Mucosa of rectum (tissue), 2 donors: ENCODE results near the gene CUL4A.
A peak's percentile ranks its signal among the peaks of the same experiment; 100 is the strongest.
"Not testable (repeated sequence)": the region's sequence is repeated elsewhere in the genome, so short reads cannot be mapped to it uniquely, and the experiment has no call there.

Source experiments
- H3K27ac ChIP-seq, 2 donors: one replicate each; pipeline ENCODE4 v1.7.0; 2013; ENCODE audit warnings: inconsistent platforms in 2 of 2, low read depth in 2 of 2, low read length in 2 of 2
- H3K27me3 ChIP-seq, 2 donors: one replicate each; pipeline ENCODE4 v1.7.0; 2013; ENCODE audit warnings: low read length in 2 of 2; ENCODE audit not compliant: control insufficient read depth in 2 of 2, insufficient read depth in 2 of 2
- H3K36me3 ChIP-seq, 2 donors: one replicate each; pipeline ENCODE4 v1.7.0; 2013; ENCODE audit warnings: low read length in 2 of 2; ENCODE audit not compliant: control insufficient read depth in 2 of 2, insufficient read depth in 2 of 2
- H3K4me1 ChIP-seq, 2 donors: one replicate each; pipeline ENCODE4 v1.7.0; 2013; ENCODE audit warnings: low read length in 2 of 2, mild to moderate bottlenecking in 1 of 2; ENCODE audit not compliant: control insufficient read depth in 2 of 2, insufficient read depth in 2 of 2
- H3K4me3 ChIP-seq, 2 donors: one replicate each; pipeline ENCODE4 v1.7.0; 2013; ENCODE audit warnings: low read length in 2 of 2
- H3K9ac ChIP-seq, 2 donors: one replicate each; pipeline ENCODE4 v1.7.0; 2013; ENCODE audit warnings: low read length in 2 of 2, low read depth in 1 of 2, mild to moderate bottlenecking in 1 of 2
- H3K9me3 ChIP-seq, 2 donors: one replicate each; pipeline ENCODE4 v1.7.0; 2013; ENCODE audit warnings: low read length in 2 of 2; ENCODE audit not compliant: control insufficient read depth in 2 of 2
- donor health status: healthy.
- donor health status: Normal muscosa, but diverticular disease.

The CUL4A gene

DNA sequence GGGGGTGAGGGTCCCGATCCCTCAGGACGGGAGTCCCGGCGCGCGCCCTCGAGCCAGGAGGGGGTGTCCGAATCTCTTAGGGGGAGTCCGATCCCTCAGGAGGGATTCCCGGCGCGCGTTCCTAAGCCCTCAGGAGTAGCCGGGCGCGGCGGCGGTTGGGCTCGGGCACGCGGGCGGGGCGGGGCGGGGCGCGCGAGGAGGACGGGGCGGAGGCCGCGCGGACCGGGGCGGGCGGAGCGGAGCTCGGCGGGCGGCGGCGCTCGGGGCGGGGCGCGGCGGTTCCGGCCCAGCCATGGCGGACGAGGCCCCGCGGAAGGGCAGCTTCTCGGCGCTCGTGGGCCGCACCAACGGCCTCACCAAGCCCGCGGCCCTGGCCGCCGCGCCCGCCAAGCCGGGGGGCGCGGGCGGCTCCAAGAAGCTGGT, at the start of gene CUL4A:
TSS of gene CUL4A (plus strand) at position 278 of the 423 bp plus-strand sequence. CDS start at position 293, 15 bp downstream.
- Histone ChIP-seq H3K9me3 (no peaks in the 10 kb centered on the region), H3K4me3 (peak within 1 kb of the TSS; percentile 75 to 89), H3K4me1 (peaks cover 12 to 17% of the 10 kb centered on the region in 2 donors), H3K27ac (peak within 1 kb of the TSS; percentile 99), H3K9ac (peak within 1 kb of the TSS; percentile 95 to 96), H3K27me3 (no peaks in the 10 kb centered on the region), H3K36me3 (peaks cover 4 to 13% of the 10 kb centered on the region in 2 donors)

DNA sequence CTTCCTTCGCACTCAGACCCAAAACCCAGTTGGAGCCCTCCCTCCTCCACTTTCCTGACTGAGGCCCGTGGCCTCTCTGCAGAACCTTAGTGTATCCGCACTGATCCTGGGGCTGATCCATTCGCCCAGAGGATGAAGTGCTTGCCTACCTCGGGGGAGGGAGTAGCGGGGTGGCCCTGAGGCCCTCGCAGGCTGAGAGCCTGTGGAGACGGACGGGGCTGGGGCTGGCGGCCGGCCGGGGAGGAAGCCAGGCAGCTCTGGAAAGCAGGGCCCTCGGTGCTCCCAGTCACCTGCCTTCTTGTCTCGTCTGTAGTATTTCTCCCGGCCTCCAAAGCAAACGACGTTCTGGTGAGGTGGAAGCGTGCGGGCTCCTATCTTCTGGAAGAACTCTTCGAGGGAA, 49.7 kb upstream of the CUL4A start:
- H3K4me3 ChIP-seq = no peak overlapping the region
- H3K36me3 ChIP-seq = no peaks in the 10 kb centered on the region
- no peak overlapping the region for H3K9ac ChIP-seq
- no peak overlapping the region for H3K27ac ChIP-seq
- H3K4me1 ChIP-seq = no peaks in the 10 kb centered on the region
- H3K9me3 ChIP-seq = no peaks in the 10 kb centered on the region
- peaks cover 9 to 17% of the 10 kb centered on the region in 2 donors for H3K27me3 ChIP-seq

DNA sequence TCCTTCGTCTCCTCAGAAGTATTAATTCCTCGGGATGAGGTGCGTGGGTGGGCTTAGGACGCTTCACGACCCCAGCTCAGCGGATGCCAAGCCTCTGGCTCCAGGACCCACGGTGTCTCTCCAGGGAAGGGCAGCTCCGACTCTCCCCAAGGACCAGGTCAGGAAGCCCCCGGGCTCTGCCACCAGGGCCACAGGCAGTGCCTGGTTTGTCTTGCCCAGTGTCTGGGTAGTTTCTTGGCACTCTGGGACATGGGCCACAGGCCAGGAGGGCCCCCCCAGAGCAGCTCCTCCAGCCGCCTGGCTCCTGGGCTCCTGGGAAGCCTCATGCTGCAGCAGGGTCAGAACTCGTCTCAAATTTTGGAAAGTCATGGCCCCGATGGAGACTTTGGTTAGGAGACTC, 48.4 kb upstream of the CUL4A start:
- no peak overlapping the region for H3K27ac ChIP-seq

DNA sequence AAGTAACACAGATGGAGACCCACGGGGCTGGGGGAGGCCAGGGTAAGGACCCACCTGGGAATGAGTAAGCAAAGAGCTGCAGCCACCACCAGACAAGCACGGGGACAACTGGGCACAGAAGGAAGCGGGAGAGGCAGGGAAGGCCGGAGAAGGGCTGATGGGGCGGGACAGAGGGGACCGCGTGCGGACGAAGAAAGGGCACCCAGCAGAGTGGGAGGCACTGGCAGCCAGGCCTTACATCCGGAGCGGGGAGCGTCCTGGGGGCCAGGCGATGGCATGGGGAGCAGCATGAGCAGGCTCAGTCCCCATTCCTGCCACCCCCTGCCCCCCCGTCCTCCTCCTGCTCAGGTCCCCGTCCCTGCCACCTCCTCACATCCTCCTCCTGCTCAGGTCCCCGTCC, 48.0 kb upstream of the CUL4A start:
- Histone ChIP-seq H3K27ac (no peak overlapping the region), H3K9ac (no peak overlapping the region), H3K27me3 (peaks cover 9 to 17% of the 10 kb centered on the region in 2 donors), H3K4me3 (no peak overlapping the region), H3K9me3 (no peaks in the 10 kb centered on the region), H3K4me1 (peaks cover 2 to 3% of the 10 kb centered on the region in 2 donors), H3K36me3 (no peaks in the 10 kb centered on the region)

More for the DNA sequence above, 48.4 kb upstream of the CUL4A start:
- H3K27me3 ChIP-seq = peaks cover 9 to 17% of the 10 kb centered on the region in 2 donors
- H3K36me3 ChIP-seq = no peaks in the 10 kb centered on the region
- H3K9me3 ChIP-seq = no peaks in the 10 kb centered on the region
- H3K4me3 ChIP-seq = no peak overlapping the region
- H3K9ac ChIP-seq = no peak overlapping the region
- no peaks in the 10 kb centered on the region for H3K4me1 ChIP-seq

DNA sequence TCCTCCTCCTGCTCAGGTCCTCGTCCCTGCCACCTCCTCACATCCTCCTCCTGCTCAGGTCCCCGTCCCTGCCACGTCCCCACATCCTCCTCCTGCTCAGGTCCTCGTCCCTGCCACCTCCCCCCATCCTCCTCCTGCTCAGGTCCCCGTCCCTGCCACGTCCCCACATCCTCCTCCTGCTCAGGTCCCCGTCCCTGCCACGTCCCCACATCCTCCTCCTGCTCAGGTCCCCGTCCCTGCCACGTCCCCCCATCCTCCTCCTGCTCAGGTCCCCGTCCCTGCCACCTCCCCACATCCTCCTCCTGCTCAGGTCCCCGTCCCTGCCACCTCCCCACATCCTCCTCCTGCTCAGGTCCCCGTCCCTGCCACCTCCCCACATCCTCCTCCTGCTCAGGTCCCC, 47.4 kb upstream of the CUL4A start:
- not testable (repeated sequence) for H3K9ac ChIP-seq, H3K36me3 ChIP-seq, H3K4me1 ChIP-seq, H3K4me3 ChIP-seq, H3K27ac ChIP-seq, H3K9me3 ChIP-seq
- peaks cover 9 to 17% of the 10 kb centered on the region in 2 donors for H3K27me3 ChIP-seq

DNA sequence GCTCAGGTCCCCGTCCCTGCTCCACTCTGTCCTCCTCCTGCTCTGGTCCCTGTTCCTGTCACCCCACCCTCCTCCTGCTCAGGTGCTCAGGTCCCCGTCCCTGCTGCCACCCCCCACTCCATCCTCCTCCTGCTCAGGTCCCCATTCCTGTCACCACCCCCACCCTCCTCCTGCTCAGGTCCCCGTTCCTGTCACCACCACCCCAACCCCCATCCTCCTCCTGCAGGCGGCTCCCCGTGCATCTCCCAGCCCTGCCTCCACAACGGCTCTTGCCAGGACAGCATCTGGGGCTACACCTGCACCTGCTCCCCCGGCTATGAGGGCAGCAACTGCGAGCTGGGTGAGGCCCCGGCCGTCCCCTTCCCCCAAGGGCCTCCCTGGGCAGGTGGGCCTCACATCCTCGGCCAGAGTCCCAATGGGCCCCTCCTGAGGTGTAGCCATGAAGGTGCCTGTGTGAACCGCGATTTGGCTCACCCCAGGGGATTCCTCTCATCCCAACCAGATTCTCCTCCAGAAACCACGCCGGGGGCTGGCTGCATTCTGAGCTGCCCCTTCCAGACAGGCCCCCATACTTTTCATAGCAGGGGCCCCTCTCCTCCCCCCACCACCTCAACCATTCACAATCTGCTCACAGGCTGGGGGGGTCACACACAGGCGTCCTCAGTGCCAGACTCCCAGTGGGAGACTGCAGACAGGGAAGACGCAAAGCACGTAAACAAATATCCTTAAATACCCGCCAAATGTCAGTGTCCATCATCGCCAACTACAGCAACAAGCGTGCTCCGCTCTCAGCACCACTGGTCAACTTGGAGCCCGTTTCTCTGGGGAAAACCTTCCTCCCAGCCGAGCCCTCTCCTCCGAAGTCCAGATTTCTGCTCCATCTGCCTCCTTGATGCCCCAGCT, 46.4 kb upstream of the CUL4A start:
- H3K4me1 ChIP-seq = peaks cover 5 to 12% of the 10 kb centered on the region in 2 donors
- no peak overlapping the region for H3K4me3 ChIP-seq
- no peak overlapping the region for H3K9ac ChIP-seq
- no peak overlapping the region for H3K27ac ChIP-seq
- H3K27me3 ChIP-seq = peaks cover 9 to 17% of the 10 kb centered on the region in 2 donors
- no peaks in the 10 kb centered on the region for H3K9me3 ChIP-seq
- H3K36me3 ChIP-seq = no peaks in the 10 kb centered on the region

DNA sequence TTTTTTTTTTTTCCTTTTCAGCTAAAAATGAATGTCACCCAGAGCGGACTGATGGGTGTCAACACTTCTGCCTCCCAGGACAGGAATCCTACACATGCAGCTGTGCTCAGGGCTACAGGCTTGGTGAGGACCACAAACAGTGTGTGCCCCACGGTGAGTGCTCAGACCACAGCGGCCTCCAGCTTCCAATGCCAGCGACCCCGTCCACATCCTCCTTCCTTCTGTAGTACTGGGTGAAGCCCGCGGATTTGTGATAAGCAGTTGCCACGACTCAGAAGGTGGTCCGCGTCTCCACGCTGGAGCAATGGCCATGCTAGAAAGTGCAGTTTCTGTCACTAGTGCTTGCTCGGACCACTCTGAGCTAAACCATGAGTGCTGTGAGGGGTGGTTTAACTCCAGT, 44.9 kb upstream of the CUL4A start:
- H3K27ac ChIP-seq = no peak overlapping the region

DNA sequence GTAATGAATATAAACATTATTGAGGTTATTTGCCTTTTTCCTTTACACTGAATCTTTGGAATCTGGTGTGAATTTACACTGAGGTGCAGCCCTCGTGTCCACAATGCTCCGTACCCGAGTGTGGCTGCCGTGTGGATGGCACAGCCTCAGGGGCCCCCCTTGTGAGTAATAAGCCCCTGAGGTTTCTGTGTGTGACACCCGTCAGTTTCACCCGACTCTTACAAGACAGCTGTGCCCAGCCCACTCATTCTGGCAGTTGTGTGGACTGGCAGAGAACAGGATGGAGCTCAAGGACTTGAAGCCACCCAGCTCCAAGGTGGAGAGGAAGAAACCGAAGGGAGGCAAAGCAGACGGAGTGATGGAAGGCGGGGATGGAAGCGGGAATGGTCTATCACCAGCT, 43.1 kb upstream of the CUL4A start:
- no peaks in the 10 kb centered on the region for H3K9me3 ChIP-seq
- no peak overlapping the region for H3K4me3 ChIP-seq
- peaks cover 0 to under 1% of the 10 kb centered on the region in 2 donors for H3K36me3 ChIP-seq
- H3K4me1 ChIP-seq = peaks cover 8 to 21% of the 10 kb centered on the region in 2 donors
- no peak overlapping the region for H3K27ac ChIP-seq
- peaks cover 6 to 12% of the 10 kb centered on the region in 2 donors for H3K27me3 ChIP-seq
- no peak overlapping the region for H3K9ac ChIP-seq

More for the DNA sequence above, 44.9 kb upstream of the CUL4A start:
- Histone ChIP-seq H3K9ac (no peak overlapping the region), H3K4me3 (no peak overlapping the region), H3K27me3 (peaks cover 9 to 17% of the 10 kb centered on the region in 2 donors), H3K4me1 (peaks cover 5 to 12% of the 10 kb centered on the region in 2 donors), H3K36me3 (no peaks in the 10 kb centered on the region), H3K9me3 (no peaks in the 10 kb centered on the region)

DNA sequence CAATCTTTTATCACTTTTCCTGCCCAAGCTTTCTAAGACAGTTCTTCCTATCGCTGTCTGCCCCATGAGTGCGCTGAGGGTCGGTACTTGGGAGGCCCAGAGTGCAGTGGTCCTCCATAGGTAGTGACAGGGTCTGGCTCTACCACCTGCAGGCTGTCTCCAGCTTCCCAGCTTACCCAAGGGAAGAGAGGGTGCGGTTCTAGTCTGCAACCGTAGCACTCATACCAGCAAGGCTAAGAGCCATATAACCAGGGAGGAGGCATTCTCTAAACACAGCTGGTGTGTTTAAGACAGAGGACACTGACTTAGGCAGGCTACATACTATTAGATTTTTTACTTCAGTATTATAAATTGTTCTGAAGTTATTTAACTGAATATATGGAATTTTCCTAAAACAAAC, 42.7 kb upstream of the CUL4A start:
- Histone ChIP-seq H3K4me3 (no peak overlapping the region), H3K36me3 (peaks cover 0 to 4% of the 10 kb centered on the region in 2 donors), H3K9ac (no peak overlapping the region), H3K4me1 (peaks cover 8 to 23% of the 10 kb centered on the region in 2 donors), H3K27me3 (peaks cover 4 to 9% of the 10 kb centered on the region in 2 donors), H3K9me3 (no peaks in the 10 kb centered on the region), H3K27ac (no peak overlapping the region)

DNA sequence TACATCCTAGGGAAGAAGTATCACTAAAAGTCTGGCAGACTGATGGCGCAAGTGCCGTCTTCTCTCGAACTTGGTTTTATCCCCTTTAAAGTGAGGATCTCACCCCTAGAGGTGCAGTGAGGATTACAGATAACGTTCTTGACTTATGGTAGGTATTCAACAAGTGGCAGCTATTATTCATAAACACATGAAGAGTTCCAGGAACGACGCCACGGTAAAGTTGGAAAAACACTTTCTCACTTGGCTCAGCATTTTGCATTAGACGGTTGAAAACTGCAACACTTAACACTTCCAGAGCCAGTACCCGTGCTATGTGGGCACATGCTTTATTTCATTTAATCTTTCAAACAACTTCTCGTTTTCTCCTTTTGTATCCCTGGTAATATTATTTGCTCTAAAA, 42.3 kb upstream of the CUL4A start:
- peaks cover 8 to 23% of the 10 kb centered on the region in 2 donors for H3K4me1 ChIP-seq
- no peak overlapping the region for H3K27ac ChIP-seq
- H3K27me3 ChIP-seq = peaks cover 4 to 9% of the 10 kb centered on the region in 2 donors
- H3K9me3 ChIP-seq = no peaks in the 10 kb centered on the region
- H3K36me3 ChIP-seq = peaks cover 0 to 6% of the 10 kb centered on the region in 2 donors
- H3K9ac ChIP-seq = no peak overlapping the region
- H3K4me3 ChIP-seq = no peak overlapping the region
